Colonic mucosa (tissue), 4 donors: ENCODE results near the gene F10. TPM values are rescaled to one million over a fixed set of nuclear protein-coding genes. Genes with fewer than 3 reads are reported as not detected.

Experiments used
- DNase-seq: peaks from one replicate; pipeline ENCODE4 v3.0.0-alpha.2; 2020
- H3K27ac ChIP-seq: fragments of 200-600 bp; one replicate; pipeline ENCODE4 v1.8.0; 2021
- H3K27me3 ChIP-seq: fragments of 200-600 bp; one replicate; pipeline ENCODE4 v1.8.0; 2021
- H3K36me3 ChIP-seq: fragments of 200-600 bp; one replicate; pipeline ENCODE4 v1.8.0; 2021
- H3K4me1 ChIP-seq: fragments of 200-600 bp; one replicate; pipeline ENCODE4 v1.8.0; 2021; ENCODE audit warnings: mild to moderate bottlenecking
- H3K4me3 ChIP-seq: fragments of 200-600 bp; one replicate; pipeline ENCODE4 v1.8.0; 2021
- H3K9ac ChIP-seq, 2 donors: one replicate each; pipeline ENCODE4 v1.7.0; 2013; ENCODE audit warnings: control low read depth in 2 of 2, low read depth in 2 of 2, low read length in 2 of 2
- H3K9me3 ChIP-seq: fragments of 200-600 bp; one replicate; pipeline ENCODE4 v1.8.0; 2021
- intact Hi-C: fragments of 100-400 bp; cut with DNase I; formaldehyde crosslinking; loops from one replicate; pipeline ENCODE4 v1.14.1; 2022
- total RNA-seq, 2 donors: library from RNA; stranded (reverse); fragmentation: NEBNext Ultra II Directional in 1 of 2; extraction: Animal tissue kit (Norgen Biotek cat#: 25700) in 1 of 2; gene quantifications; one replicate each; pipeline ENCODE4 v1.2.1, GENCODE V29; 2021
- TF ChIP-seq, protein P1 (sequence below): fragments of 200-600 bp; IDR thresholded peaks from one replicate; pipeline ENCODE4 v1.8.0; 2022; ENCODE audit warnings: antibody characterized with exemption, mild to moderate bottlenecking
- donor health status: healthy.
- donor health status: DM: no; HTN: no; CAD: no.
- donor health status: DM: no; HTN: no; CAD: no.

Gene F10
- total RNA-seq, 2 donors from 2014 or later: 1.5 to 4.1 TPM

DNA sequence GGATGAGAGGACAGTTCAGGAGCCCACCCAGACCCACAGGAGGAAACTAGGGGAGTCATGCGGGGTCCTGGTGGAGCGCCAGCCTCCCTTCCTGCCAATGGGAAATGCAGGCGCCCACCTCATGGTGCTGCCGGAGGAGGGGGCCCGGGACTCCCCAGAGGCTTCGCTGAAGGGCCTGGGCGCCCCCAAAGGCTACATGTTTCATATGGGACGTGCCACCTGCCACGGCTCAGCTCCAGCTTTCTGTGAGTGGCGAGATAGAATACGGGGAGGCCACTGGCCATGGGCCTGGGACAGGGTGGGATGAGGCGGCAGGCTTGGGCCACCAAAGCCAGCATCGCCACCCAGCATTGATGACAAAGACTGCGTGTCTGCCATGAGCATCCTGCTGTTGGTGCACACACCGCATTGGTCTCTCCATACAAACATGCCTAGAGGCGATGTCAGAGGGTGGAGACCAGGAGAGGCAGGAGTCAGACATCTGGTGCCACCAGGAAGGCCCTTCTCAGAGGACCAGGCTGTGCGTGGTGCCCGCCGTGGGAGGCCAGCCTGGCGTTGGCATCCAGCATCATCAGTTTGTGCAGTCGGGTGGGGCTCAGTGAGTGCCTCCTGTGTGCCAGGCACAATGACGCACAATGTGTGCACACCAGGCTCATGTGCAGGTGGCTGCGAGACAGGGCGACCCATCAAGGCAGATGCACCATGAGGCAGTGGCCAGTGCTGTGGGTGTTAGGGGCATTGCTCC lies 1.2 kb upstream of the F10 start:
- TF ChIP-seq, protein P1, sequence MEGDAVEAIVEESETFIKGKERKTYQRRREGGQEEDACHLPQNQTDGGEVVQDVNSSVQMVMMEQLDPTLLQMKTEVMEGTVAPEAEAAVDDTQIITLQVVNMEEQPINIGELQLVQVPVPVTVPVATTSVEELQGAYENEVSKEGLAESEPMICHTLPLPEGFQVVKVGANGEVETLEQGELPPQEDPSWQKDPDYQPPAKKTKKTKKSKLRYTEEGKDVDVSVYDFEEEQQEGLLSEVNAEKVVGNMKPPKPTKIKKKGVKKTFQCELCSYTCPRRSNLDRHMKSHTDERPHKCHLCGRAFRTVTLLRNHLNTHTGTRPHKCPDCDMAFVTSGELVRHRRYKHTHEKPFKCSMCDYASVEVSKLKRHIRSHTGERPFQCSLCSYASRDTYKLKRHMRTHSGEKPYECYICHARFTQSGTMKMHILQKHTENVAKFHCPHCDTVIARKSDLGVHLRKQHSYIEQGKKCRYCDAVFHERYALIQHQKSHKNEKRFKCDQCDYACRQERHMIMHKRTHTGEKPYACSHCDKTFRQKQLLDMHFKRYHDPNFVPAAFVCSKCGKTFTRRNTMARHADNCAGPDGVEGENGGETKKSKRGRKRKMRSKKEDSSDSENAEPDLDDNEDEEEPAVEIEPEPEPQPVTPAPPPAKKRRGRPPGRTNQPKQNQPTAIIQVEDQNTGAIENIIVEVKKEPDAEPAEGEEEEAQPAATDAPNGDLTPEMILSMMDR: no peak
- Histone ChIP-seq H3K9me3 (no peaks in the 10 kb centered on the region), H3K36me3 (no peaks in the 10 kb centered on the region), H3K27ac (no peak overlapping the region), H3K27me3 (no peaks in the 10 kb centered on the region), H3K4me3 (no peak overlapping the region), H3K9ac (no peak overlapping the region), H3K4me1 (no peaks in the 10 kb centered on the region)
- intact Hi-C loops: no loop called here
- DNase-seq: no peak

DNA sequence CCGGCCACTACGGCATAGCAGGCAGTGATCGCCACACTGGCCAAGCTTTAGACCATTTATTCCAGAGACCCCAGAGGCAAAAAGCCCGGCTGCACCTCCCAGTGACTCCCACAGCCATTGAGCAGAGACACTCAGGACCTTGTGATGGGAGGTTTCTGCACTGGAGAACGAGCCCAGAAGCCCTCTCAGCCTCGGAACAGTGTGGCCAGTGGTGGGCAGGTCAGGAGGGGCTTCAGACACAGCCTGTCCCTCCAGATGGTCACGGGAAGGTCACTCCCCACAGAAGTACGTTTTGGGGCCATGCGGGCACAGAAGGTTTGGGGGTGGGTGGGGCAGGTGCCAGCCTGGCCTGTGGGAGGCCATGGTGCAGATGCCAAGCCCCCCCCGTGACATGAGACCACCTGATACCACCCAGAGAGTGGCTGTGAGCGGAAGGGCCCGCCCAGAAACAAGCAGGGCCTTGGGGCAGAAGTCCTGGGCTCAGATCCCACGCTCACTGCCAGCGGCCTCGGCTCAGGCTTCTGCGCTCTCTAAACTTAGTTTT lies 599 bp upstream of the F10 start:
- TF ChIP-seq, protein P1: no peak
- no peak overlapping the region for H3K9ac ChIP-seq
- H3K27ac ChIP-seq: no peak overlapping the region
- no peaks in the 10 kb centered on the region for H3K36me3 ChIP-seq
- no peaks in the 10 kb centered on the region for H3K9me3 ChIP-seq
- no peak overlapping the region for H3K4me3 ChIP-seq
- intact Hi-C loops: no loop called here
- H3K4me1 ChIP-seq: no peaks in the 10 kb centered on the region
- DNase-seq: no peak
- no peaks in the 10 kb centered on the region for H3K27me3 ChIP-seq

DNA sequence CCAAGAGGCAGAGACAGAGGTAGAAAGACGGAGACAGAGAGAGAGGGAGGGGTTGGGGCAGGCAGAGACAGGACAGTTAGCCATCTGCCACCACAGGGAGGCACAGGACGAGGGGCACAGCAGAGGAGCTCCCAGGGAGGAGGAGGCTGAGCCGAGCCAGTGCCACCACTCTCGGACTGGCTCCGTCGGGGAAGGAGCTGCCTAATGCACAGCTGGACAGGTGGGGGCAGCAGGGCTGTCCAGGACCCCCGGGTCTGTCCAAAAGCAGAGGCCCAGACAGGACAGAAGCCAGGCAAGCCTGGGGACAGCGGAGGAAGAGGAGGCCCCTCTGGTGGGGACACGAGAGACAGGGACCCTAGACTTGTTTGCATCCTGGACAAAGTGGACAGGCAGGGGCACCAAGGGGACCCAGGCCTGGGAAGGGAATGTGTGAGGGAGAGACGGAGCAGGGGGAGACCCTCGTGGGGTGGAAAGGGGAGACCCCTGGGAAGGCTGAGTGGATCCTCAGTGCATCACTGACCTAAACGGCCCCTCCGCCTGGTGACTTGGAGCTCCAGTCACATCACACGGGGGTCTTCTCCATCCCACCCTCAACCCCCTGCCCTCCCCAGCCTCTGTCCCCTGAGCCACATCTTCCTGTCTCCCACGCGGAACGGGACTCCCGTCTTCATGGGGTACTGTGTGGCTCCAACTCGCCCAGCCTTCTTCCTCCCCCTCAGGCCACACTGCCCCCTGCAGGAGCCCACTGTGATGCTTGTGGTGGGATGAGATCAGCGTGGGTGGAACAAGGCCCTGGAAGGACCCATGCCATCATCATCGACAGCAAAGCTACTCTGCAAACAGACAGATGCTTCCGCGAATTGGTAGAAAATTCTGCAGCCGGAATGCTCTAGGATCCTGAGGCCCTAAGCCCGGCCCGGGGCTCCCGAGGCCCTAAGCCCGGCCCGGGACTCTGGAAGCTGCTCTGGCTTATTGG lies 915 bp downstream of the F10 start:
- H3K9ac ChIP-seq: no peak overlapping the region
- DNase-seq: no peak
- no peak overlapping the region for H3K27ac ChIP-seq
- no peaks in the 10 kb centered on the region for H3K27me3 ChIP-seq
- TF ChIP-seq, protein P1: no peak
- intact Hi-C loops: no loop called here
- no peak overlapping the region for H3K4me3 ChIP-seq
- no peaks in the 10 kb centered on the region for H3K36me3 ChIP-seq
- H3K4me1 ChIP-seq: no peaks in the 10 kb centered on the region
- H3K9me3 ChIP-seq: no peaks in the 10 kb centered on the region

DNA sequence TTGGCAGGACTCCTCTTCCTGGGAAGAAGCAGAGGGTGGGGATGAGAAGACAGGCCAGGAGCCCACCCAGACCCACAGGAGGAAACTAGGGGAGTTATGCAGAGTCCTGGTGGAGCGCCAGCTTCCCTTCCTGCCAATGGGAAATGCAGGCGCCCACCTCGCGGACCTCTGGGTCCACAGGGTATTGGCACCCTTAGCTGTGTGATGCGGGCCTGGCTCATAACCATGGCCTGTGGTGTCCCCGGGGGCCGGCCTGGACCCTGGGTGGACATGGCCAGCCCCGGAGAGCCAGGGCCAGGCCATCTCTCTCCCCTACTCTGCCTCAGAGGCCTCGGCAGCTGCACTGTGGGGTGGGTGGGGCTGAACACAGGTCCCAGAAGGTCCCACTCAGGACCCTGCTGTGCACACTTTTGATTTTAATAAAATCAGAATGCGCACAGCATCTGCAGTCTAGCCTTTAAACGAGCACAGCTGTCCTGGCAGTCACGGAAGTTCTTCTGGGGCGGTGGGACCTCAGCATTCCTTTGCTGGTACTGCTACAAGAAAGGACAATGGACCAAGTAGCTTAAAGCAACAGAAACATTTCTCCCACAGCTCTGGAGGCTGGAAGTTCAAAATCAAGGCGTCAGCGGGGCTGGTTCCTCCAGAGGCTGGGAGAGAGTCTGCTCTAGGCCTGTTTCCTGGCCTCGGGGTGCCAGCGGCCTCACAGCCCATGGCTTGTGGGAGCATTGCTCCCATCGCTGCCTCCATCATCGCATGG lies 1.8 kb downstream of the F10 start:
- Histone ChIP-seq H3K27ac (no peak overlapping the region), H3K36me3 (no peaks in the 10 kb centered on the region), H3K9me3 (no peaks in the 10 kb centered on the region), H3K4me1 (no peaks in the 10 kb centered on the region), H3K9ac (no peak overlapping the region), H3K27me3 (no peaks in the 10 kb centered on the region), H3K4me3 (no peak overlapping the region)
- intact Hi-C loops: no loop called here
- TF ChIP-seq, protein P1: no peak
- DNase-seq: no peak
